Measurements from ENCODE around the gene TRIM62. TPM values are rescaled to one million over a fixed set of nuclear protein-coding genes. Genes with fewer than 3 reads are reported as not detected.

The TRIM62 gene
- total RNA-seq, 6 experiments from 2014 or later: 1.1 to 2.4 (median 1.7) TPM

GRCh38 chr1:33119532-33120217 lies 62.2 kb downstream of the TRIM62 start:
- ATAC-seq (no peak), DNase-seq (no peak)
- Histone ChIP-seq H3K27me3 (no peaks in the 10 kb centered on the region), H3K4me1 (no peaks in the 10 kb centered on the region), H3K9me3 (no peaks in the 10 kb centered on the region), H3K4me3 (no peak overlapping the region), H3K36me3 (no peaks in the 10 kb centered on the region), H3K27ac (no peak overlapping the region)
- intact Hi-C loops (cut with DNase I): no loop called here
- 37% methylated on average over 4 of the region's 16 CpGs for WGBS (ENCODE audit: insufficient coverage, low coverage, low lambda C conversion rate, missing lambda C conversion rate)
- TF ChIP-seq CTCF (IDR thresholded peaks at IDR 0.05) (no peak), POLR2A (IDR thresholded peaks at IDR 0.05) (no peak)

- Histone ChIP-seq H3K27ac (no peak overlapping the region), H3K4me3 (no peak overlapping the region), H3K36me3 (no peaks in the 10 kb centered on the region), H3K9me3 (no peaks in the 10 kb centered on the region), H3K27me3 (no peaks in the 10 kb centered on the region), H3K4me1 (no peaks in the 10 kb centered on the region)
- ATAC-seq (no peak), DNase-seq (no peak)
- whole genome bisulfite sequencing (ENCODE audit: insufficient coverage, low coverage, low lambda C conversion rate, missing lambda C conversion rate): 71% methylated on average over 2 of the region's 2 CpGs
- intact Hi-C loops (cut with DNase I): no loop called here
- TF ChIP-seq CTCF (IDR thresholded peaks at IDR 0.05) (no peak), POLR2A (IDR thresholded peaks at IDR 0.05) (no peak)
Observed at GRCh38 chr1:33119050-33119449, 62.8 kb downstream of the TRIM62 start.

- H3K9me3 ChIP-seq: no peaks in the 10 kb centered on the region
- DNase-seq: no peak
Observed at GRCh38 chr1:33118274-33118673, 63.6 kb downstream of the TRIM62 start.

GRCh38 chr1:33117440-33118085 lies 64.3 kb downstream of the TRIM62 start:
- no peak for ATAC-seq

More at GRCh38 chr1:33118274-33118673, 63.6 kb downstream of the TRIM62 start:
- intact Hi-C loops (cut with DNase I): no loop called here
- ATAC-seq: no peak
- H3K27ac ChIP-seq: no peak overlapping the region
- no peak for TF ChIP-seq CTCF (IDR thresholded peaks at IDR 0.05)
- TF ChIP-seq POLR2A (IDR thresholded peaks at IDR 0.05): no peak
- H3K4me3 ChIP-seq: no peak overlapping the region
- no peaks in the 10 kb centered on the region for H3K27me3 ChIP-seq
- H3K36me3 ChIP-seq: no peaks in the 10 kb centered on the region
- H3K4me1 ChIP-seq: no peaks in the 10 kb centered on the region
- 40% methylated on average over 1 of the region's 4 CpGs for WGBS (ENCODE audit: insufficient coverage, low coverage, low lambda C conversion rate, missing lambda C conversion rate)

More at GRCh38 chr1:33117440-33118085, 64.3 kb downstream of the TRIM62 start:
- Histone ChIP-seq H3K27ac (no peak overlapping the region), H3K36me3 (no peaks in the 10 kb centered on the region), H3K4me3 (no peak overlapping the region), H3K9me3 (no peaks in the 10 kb centered on the region), H3K27me3 (no peaks in the 10 kb centered on the region), H3K4me1 (no peaks in the 10 kb centered on the region)
- intact Hi-C loops (cut with DNase I): no loop called here
- TF ChIP-seq POLR2A (IDR thresholded peaks at IDR 0.05): no peak
- TF ChIP-seq CTCF (IDR thresholded peaks at IDR 0.05): no peak
- 67% methylated on average over 4 of the region's 13 CpGs for WGBS (ENCODE audit: insufficient coverage, low coverage, low lambda C conversion rate, missing lambda C conversion rate)
- no peak for DNase-seq
